GM18526 (cell line): ENCODE results near the gene CEP70.

ENCODE experiments used
- POLR2A ChIP-seq: IDR thresholded peaks from 3 replicates; pipeline ENCODE4 v1.6.1; 2011; ENCODE audit not compliant: insufficient read length; ENCODE audit errors: extremely low read depth

The CEP70 gene

GRCh38 chr3:138594935-138595610, 1.0 kb upstream of the CEP70 start:
- no peak for TF ChIP-seq POLR2A

- TF ChIP-seq POLR2A, result no peak
Observed at GRCh38 chr3:138593488-138594149, 441 bp downstream of the CEP70 start.

- TF ChIP-seq POLR2A, result no peak
Observed at GRCh38 chr3:138591392-138591791, 2.7 kb downstream of the CEP70 start.

- no peak for TF ChIP-seq POLR2A
Observed at GRCh38 chr3:138588445-138588844, 5.6 kb downstream of the CEP70 start.

- TF ChIP-seq POLR2A, result no peak
Observed at GRCh38 chr3:138587374-138587773, 6.7 kb downstream of the CEP70 start.

- no peak for TF ChIP-seq POLR2A
Observed at GRCh38 chr3:138578961-138579574, 15.0 kb downstream of the CEP70 start.

- TF ChIP-seq POLR2A, result no peak
Observed at GRCh38 chr3:138578141-138578540, 15.9 kb downstream of the CEP70 start.

GRCh38 chr3:138573138-138573537, 20.9 kb downstream of the CEP70 start:
- TF ChIP-seq POLR2A, result no peak

GRCh38 chr3:138569090-138569489, 25.0 kb downstream of the CEP70 start:
- TF ChIP-seq POLR2A, result no peak

GRCh38 chr3:138567403-138567802, 26.7 kb downstream of the CEP70 start:
- no peak for TF ChIP-seq POLR2A

GRCh38 chr3:138560501-138560900, 33.6 kb downstream of the CEP70 start:
- TF ChIP-seq POLR2A, result no peak

GRCh38 chr3:138559134-138559533, 34.9 kb downstream of the CEP70 start:
- no peak for TF ChIP-seq POLR2A

- TF ChIP-seq POLR2A, result no peak
Observed at GRCh38 chr3:138549179-138549977, 44.7 kb downstream of the CEP70 start.

GRCh38 chr3:138547342-138547975, 46.6 kb downstream of the CEP70 start:
- TF ChIP-seq POLR2A, result no peak

- no peak for TF ChIP-seq POLR2A
Observed at GRCh38 chr3:138544546-138544945, 49.5 kb downstream of the CEP70 start.
